ENCODE measurements around the gene ZFAND3.

Gene ZFAND3

GRCh38 chr6:37897818-37898515 is 78.4 kb downstream of the ZFAND3 start:
- DNase-seq: no peak

- DNase-seq: no peak
Observed at GRCh38 chr6:37903351-37904340, 84.1 kb downstream of the ZFAND3 start.

GRCh38 chr6:37904590-37904989 is 85.1 kb downstream of the ZFAND3 start:
- no peak for DNase-seq

GRCh38 chr6:37906121-37906520 is 86.6 kb downstream of the ZFAND3 start:
- DNase-seq: no peak

- DNase-seq: no peak
Observed at GRCh38 chr6:37910998-37911397, 91.5 kb downstream of the ZFAND3 start.

GRCh38 chr6:37913210-37913609 is 93.7 kb downstream of the ZFAND3 start:
- DNase-seq: no peak

GRCh38 chr6:37915463-37915862 is 95.9 kb downstream of the ZFAND3 start:
- no peak for DNase-seq

- DNase-seq: no peak
Observed at GRCh38 chr6:37916149-37916548, 96.6 kb downstream of the ZFAND3 start.

GRCh38 chr6:37916675-37917074 is 97.1 kb downstream of the ZFAND3 start:
- no peak for DNase-seq

- no peak for DNase-seq
Observed at GRCh38 chr6:37917566-37917965, 98.0 kb downstream of the ZFAND3 start.

GRCh38 chr6:37919417-37920157 is 100.1 kb downstream of the ZFAND3 start:
- DNase-seq: no peak

GRCh38 chr6:37920667-37921066 is 101.1 kb downstream of the ZFAND3 start:
- DNase-seq: no peak

GRCh38 chr6:37922563-37922962 is 103.0 kb downstream of the ZFAND3 start:
- no peak for DNase-seq

- no peak for DNase-seq
Observed at GRCh38 chr6:37923514-37923913, 104.0 kb downstream of the ZFAND3 start.

- DNase-seq: no peak
Observed at GRCh38 chr6:37926661-37927060, 107.1 kb downstream of the ZFAND3 start.

GRCh38 chr6:37928217-37928616 is 108.7 kb downstream of the ZFAND3 start:
- DNase-seq: no peak

- DNase-seq: no peak
Observed at GRCh38 chr6:37930288-37930971, 110.9 kb downstream of the ZFAND3 start.

GRCh38 chr6:37931066-37931465 is 111.5 kb downstream of the ZFAND3 start:
- DNase-seq: no peak

GRCh38 chr6:37934276-37934675 is 114.7 kb downstream of the ZFAND3 start:
- DNase-seq: no peak

- no peak for DNase-seq
Observed at GRCh38 chr6:37936150-37936549, 116.6 kb downstream of the ZFAND3 start.

- DNase-seq: no peak
Observed at GRCh38 chr6:37936906-37937305, 117.4 kb downstream of the ZFAND3 start.

- no peak for DNase-seq
Observed at GRCh38 chr6:37938909-37939308, 119.4 kb downstream of the ZFAND3 start.

Measured in activated CD4-positive, alpha-beta T cell treated with anti-CD3 and anti-CD28 coated beads for 1 hour (primary cell).